Uterus (tissue), 2 donors: ENCODE data around the gene C1QTNF1.

Experiments used
- CTCF ChIP-seq, 4 experiments: fragments of 200-600 bp in 2 of 4; fragments of 450-650 bp in 2 of 4; sonication (generic) in 2 of 4; IDR thresholded peaks; one replicate each; pipeline ENCODE4 v1.5.1; 2016 to 2019; ENCODE audit warnings: antibody characterized with exemption in 4 of 4, mild to moderate bottlenecking in 2 of 4, moderate library complexity in 1 of 4
- POLR2A ChIP-seq, 2 donors: fragments of 450-650 bp; IDR thresholded peaks; one replicate each; pipeline ENCODE4 v1.6.1; 2016; ENCODE audit warnings: antibody characterized with exemption in 2 of 2, mild to moderate bottlenecking in 1 of 2, moderate library complexity in 1 of 2

DNA sequence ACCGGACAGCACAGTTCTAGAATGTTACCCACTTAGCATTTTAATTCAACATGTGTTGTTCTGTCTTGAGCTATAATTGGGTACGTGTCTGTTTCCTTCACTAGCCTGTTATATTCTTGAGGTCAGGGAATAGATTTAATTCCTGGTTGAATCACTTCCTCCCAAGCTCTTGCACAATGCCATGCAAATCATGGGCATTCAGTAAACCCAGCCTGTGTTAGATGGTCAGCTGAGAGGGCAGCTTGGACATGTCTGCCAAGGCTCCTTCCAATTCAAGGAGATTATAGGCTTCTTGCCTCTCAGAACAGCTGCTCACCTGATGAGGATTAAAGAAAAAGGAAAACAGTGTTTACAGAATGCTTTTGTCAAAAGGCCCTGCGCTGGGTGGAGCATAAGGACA is 12.6 kb downstream of the C1QTNF1 start:
- peak in 1 of 2 donors; percentile 32 for TF ChIP-seq POLR2A (IDR thresholded peaks at IDR 0.05)
- TF ChIP-seq CTCF (IDR thresholded peaks at IDR 0.05), result no peak
